ENCODE data around the gene C16orf74.
A peak's percentile ranks its signal among the peaks of the same experiment; 100 is the strongest.

C16orf74 gene

GRCh38 chr16:85718682-85719081 lies 32.2 kb downstream of the C16orf74 start:
- no peak for DNase-seq

GRCh38 chr16:85718153-85718477 lies 32.8 kb downstream of the C16orf74 start:
- DNase-seq = no peak

GRCh38 chr16:85717393-85718152 lies 33.3 kb downstream of the C16orf74 start:
- DNase-seq = peak in 39 of 51 donors; percentile 5 to 72 (median 28)

GRCh38 chr16:85716680-85717038 lies 34.2 kb downstream of the C16orf74 start:
- DNase-seq = peak in 10 of 51 donors; percentile 7 to 57 (median 28)

GRCh38 chr16:85716022-85716679 lies 34.7 kb downstream of the C16orf74 start:
- DNase-seq = no peak

- DNase-seq = peak in 1 of 51 donors; percentile 3
These were observed 35.5 kb downstream of the C16orf74 start for GRCh38 chr16:85715169-85716021.

GRCh38 chr16:85712801-85713200 lies 38.1 kb downstream of the C16orf74 start:
- DNase-seq = no peak

GRCh38 chr16:85711982-85712587 lies 38.8 kb downstream of the C16orf74 start:
- DNase-seq = no peak

- DNase-seq = no peak
These were observed 40.2 kb downstream of the C16orf74 start for GRCh38 chr16:85710732-85711131.

GRCh38 chr16:85709766-85710585 lies 40.9 kb downstream of the C16orf74 start:
- DNase-seq = no peak

GRCh38 chr16:85708338-85708737 lies 42.6 kb downstream of the C16orf74 start:
- no peak for DNase-seq

GRCh38 chr16:85707528-85708095 lies 43.3 kb downstream of the C16orf74 start:
- no peak for DNase-seq

- no peak for DNase-seq
These were observed 44.4 kb downstream of the C16orf74 start for GRCh38 chr16:85706449-85707034.

- DNase-seq = no peak
These were observed 45.7 kb downstream of the C16orf74 start for GRCh38 chr16:85704900-85705846.

- no peak for DNase-seq
These were observed 46.9 kb downstream of the C16orf74 start for GRCh38 chr16:85704011-85704410.

- peak in 17 of 51 donors; percentile 6 to 80 (median 21) for DNase-seq
These were observed 51.3 kb downstream of the C16orf74 start for GRCh38 chr16:85699628-85700027.

- DNase-seq = no peak
These were observed 51.8 kb downstream of the C16orf74 start for GRCh38 chr16:85698935-85699558.

GRCh38 chr16:85698459-85698891 lies 52.4 kb downstream of the C16orf74 start:
- no peak for DNase-seq
